ENCODE results near the gene NXN.
"Not testable (repeated sequence)": the region's sequence is repeated elsewhere in the genome, so short reads cannot be mapped to it uniquely, and the experiment has no call there.

NXN gene

DNA sequence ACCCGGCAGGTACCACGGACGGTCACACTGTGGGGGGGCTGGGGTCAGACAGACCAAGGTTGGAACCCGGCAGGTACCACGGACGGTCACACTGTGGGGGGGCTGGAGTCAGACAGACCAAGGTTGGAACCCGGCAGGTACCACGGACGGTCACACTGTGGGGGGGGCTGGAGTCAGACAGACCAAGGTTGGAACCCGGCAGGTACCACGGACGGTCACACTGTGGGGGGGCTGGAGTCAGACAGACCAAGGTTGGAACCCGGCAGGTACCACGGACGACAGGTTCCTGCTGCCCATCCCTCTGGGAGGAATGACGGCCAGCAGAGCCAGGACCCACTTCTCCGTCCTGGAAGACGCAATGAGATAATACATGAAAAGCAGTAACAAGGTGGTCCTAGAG, 27.0 kb downstream of the NXN start:
- not testable (repeated sequence) for DNase-seq

DNA sequence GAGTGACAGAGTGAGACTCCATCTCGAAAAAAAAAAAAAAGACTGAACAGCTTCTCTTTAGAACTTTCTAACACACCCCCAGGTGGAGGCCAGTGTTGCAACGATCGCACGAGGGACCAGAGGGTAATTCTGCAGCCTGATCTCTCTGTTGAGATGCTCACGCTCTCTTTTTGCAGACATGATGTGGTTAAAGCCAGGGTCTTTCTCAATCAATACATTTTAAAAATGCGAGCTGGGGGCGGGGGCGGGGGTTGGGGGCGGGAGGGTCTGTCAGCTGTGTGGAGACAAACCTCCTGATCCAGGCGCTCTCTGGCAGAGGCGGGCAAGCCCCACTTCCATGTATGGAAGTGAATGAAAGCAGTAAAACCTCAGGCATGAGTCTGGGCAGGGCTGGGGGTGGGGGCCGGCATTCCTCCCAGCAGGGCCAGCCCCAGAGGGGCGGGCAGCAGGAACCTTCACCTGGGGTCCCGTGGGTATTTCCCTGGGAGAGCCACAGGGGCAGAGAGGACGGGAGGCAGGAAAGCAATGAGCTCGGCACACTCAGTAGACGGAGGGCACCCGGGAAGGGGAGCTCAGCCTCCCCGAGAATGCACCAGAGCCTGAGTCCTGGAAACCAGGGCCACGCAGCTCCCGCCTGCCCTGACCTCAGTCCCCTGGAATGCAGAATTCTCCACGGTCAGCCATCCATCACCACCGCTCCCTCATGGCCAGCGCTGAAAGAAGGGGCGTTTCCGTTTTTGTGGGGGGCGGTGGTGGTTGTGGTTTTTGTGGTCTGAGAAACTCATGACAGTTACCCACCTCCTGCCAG, 28.0 kb downstream of the NXN start:
- DNase-seq, result no peak

DNA sequence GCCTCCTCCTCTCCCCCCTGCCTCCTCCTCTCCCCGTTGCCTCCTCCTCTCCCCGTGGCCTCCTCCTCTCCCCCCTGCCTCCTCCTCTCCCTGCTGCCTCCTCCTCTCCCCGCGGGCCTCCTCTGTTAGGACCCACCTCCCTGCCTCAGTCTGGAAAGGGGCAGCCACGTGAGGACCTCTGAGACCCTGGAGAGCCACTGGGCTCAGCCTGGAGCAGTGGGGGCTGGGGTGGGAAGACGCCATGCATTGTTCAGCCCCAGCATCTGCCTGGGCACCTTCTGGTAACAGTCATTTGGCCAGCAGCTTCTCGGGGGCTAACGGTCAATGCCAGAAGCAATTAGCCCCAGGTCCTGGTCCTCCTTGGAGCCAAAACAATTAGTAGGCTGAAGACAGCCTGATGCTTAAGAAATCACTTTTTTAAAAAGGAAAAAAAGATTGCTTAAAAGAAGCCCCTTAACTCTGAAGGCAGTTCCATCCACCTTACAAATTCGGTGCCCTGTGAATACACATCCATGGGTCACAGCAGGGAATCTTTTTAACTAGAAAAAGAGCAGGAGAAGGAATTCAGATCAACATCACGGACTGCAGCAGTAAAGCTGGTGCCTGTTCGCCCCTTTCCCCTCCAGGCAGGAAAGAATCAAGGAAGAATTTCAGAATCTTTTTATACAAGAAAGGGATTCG, 29.8 kb downstream of the NXN start:
- DNase-seq, result no peak

DNA sequence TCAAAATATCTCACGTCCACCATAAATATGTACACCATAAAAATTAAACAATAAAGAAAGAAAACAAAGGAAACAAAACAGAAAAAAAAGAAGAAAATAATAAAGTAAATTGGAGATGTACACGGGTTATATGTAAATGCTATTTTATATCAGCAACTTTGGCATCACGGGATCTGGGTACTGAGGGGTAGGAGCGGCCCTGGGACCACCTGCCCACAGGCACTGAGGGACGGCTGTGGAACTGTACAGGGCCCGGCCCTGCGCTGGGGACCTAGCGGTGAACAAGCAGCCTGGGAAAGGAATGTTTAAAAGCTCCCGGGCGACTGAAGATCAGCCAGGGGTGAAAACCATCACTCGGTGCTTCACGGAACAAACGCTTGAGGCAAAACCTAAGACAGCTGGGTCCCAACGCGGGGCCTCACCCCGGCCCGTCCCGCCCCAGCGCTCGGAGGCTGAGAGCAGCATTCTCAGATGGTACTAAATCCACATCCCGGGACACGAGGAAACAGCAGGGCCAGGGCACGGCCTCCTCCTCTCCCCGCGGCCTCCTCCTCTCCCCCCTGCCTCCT, 31.2 kb downstream of the NXN start:
- no peak for DNase-seq

DNA sequence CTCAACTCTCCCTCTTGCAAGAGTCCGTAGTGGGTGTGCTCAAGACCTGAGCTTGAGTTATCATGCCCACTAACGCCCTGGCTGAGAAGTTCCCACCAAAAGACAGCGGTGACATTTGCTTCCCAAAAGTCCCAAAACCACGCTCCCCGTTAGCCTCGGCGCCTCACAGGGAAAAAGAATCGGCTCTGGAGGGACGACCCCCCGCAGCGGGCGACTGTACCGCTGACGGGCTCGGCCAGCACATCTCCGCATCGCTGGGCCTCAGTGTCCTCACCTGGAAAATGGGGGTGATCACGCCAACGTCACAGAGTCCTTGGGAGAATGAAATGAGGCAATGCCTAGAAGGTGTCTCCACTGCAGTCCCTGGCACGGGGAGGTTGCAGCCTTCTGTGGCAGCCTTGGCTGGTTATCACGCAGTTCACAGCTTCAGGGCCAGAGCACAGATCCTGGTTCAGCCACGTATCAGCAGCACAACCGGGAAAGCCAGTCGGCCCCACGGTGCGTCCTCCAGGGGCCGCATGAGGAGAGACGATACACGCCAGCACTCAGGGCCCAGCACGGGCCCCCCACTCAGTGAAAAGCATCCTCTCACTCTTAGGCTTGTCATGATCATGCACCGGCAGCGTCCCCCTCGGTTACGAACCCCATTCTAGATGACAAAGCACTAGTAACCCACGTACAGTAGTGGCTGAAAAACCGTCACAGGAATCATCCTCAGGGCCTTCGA, 32.9 kb downstream of the NXN start:
- DNase-seq, result no peak

DNA sequence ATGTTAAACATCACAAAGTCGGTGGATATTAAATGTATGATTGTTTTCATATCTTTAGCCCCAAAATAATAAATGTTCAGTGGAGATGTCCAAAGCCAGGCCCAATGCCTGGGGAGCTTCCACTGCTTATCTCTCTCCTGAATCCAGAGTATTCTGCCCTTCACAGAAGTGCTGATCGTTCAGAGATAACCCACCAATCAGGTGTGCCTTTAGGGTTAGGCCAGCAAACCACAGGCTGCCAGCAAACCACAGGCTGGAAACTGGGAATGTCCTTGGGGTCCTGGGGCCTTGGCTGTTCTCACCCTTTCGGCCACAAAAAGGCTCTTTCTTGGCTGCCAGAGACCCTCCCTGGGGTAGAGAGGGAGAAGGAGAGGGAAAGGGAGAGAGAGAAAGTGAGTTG, 33.9 kb downstream of the NXN start:
- no peak for DNase-seq

DNA sequence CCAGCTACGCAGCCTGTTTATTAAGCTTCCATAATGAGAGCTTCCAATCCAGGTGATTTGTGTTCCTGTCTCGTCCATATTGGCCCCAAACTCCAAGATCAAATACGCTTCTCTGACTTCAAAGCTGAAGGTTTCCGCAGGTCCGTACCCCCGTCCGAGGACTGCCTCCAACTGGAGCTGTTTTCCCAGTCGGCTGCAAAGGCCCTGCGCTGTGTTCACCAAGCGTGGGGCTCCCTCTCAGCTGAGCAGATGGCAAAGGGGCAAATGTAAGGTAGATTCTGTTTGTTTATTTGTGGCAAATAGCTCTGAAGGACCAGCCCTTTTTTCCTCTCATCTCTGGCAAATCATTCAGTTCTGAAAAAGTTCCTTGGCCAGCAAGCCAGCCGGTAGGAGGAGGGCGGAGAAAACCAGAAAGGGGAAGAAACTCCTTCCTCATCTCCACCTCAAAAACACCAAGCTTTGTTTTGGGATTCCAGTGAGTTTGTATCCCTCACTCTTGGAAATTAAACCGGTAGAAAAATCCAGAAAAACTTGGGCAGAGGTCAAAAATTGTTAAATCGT, 35.2 kb downstream of the NXN start:
- DNase-seq, result no peak

DNA sequence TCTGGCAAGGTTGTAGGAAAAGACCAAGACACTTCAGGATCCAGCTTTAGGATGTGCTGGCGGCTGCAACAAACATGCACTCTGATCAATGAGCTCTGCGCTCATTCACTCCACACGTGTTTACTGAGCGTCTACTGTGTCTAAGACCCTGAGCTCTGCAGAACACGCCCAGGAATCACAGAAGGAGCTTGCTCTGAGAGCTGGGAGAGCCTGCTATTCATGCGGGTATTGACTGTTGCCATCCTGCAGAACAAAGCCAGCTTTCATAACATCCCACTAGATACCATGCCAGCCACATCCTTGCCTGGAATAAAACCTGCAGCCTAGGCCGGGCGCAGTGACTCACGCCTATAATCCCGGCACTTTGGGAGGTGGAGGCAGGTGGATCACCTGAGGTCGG, 44.1 kb downstream of the NXN start:
- DNase-seq, result no peak

DNA sequence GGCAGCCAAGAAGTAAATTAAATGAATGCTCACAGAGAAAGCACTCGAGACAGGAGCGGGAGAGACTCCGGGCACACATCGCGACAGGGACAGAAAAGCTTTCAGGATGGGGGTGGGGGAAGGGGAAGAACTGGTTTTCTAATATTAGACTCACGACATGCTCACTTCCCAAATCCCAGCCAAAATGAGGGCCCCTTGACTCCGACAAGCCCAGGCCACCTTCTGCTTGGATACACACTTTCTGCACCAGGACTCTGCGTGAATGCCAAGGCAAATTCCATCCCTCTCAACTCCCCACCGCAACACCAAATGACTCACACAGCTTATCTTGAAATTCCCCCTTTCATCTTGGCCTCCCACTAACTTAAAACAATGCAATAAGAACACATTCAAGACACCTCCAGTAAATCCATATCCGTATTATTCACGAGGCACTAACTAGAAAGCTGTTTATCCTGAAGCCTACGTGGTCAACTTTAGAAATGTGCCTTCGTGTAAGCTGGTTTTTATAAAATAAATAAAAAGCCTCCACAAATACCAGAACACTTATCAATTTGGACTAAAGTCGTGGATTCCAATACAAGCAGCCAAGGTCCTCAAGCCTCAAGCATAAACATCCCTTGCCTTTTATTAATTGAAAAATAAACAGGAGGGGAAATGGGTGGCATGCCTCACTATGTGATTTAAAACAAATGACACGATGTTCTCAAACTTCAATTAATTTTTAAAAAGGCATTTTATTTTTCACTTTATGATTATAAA, 46.1 kb downstream of the NXN start:
- DNase-seq, result no peak

- no peak for DNase-seq
Measured at GRCh38 chr17:930258-930657, 49.3 kb downstream of the NXN start.

DNA sequence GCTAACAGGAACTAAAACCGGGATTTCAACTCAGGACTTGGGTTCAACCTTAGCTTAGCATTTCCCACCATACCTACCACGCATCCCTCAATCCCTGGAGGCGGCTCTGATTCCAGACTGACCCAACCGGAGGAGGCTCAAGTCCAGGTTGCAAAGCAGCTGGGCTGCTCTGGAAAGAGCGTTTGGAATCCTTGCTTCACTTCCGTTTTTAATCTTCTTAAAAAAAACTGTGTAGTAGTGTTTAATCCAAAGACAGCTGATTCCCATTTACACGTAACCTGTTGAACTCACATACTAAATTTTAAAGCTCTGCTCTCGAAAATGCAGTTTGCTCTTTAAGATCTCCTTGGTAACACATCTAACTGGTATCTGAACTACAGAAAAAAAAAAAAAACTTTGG, 50.0 kb downstream of the NXN start:
- peak; percentile 45 to 78 for DNase-seq

- DNase-seq, result peak; percentile 86 to 88
Measured at GRCh38 chr17:927611-928461, 51.7 kb downstream of the NXN start.

GRCh38 chr17:925817-926216, 53.8 kb downstream of the NXN start:
- no peak for DNase-seq

DNA sequence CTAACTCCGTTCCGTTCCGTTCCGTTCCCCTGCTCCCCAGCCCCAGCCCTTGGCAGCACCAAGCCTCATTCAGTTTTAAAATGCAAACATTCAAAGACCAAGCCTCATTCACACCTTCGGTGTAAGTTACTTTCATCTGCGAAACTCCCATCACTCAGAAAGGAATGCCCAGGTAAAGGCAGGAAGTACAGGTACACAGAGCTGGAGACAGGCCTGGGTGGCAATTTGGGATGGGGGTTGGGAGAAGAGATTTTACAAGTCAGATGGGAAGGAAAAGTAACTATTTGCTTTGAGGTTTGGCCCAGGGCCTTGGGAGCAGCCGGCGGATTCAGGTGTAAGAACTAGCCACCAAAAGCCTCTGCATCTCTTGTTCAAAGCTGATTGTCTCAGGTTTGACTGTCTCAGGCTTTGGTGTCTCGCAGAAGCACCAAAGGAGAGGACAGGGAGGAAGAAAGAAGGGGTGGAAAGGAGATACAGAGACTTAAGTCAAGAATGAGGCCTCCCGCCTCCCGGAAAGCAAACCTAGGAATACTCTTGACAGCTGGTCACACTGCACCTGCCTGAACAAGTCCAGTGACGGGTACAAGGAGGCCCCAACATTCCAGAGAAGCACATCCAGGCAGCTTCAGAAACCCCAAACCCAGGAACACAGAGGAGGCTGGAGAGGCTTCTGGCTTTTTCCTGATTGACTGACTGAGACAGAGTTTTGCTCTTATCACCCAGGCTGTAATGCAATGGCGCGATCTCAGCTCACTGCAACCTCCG, 54.7 kb downstream of the NXN start:
- no peak for DNase-seq

- not testable (repeated sequence) for DNase-seq
Measured at GRCh38 chr17:924306-924705, 55.3 kb downstream of the NXN start.

GRCh38 chr17:923633-924032, 55.9 kb downstream of the NXN start:
- no peak for DNase-seq

GRCh38 chr17:921161-921560, 58.4 kb downstream of the NXN start:
- DNase-seq, result no peak

- DNase-seq, result no peak
Measured at GRCh38 chr17:920190-920589, 59.4 kb downstream of the NXN start.

DNA sequence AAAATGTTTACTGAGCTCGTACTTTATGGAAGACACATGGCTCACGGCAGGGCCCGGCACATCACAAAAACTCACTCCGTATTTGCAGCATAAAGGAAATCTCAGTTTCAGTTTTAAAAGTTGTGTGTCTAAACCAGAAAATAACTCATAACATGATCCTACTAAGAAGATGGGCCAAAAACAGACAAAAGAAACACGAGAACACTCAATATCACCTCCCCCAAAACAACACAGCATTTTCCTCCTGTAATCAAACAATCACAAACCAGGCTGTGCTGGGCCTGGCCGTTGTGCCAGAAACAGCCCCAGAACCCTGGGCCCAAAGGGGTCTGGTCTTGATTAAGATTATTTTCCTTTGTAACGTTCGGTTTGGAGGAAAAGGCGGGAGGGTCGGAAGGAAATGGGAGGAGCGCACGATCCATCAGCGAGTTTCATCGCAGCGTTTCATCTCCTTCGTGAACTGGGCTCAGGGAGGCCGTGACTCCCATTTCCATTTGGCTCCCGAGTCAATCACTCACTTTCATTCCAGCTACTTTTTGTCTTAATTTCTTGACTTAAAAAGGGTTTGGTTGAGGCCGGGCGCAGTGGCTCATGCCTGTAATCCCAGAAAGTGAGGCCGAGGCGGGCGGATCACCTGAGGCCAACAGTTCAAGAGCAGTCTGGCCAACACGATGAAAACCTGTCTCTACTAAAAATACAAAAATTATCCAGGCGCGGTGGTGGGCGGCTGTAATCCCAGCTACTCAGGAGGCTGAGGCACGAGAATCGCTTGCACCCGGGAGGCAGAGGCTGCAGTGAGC, 61.4 kb downstream of the NXN start:
- no peak for DNase-seq

DNA sequence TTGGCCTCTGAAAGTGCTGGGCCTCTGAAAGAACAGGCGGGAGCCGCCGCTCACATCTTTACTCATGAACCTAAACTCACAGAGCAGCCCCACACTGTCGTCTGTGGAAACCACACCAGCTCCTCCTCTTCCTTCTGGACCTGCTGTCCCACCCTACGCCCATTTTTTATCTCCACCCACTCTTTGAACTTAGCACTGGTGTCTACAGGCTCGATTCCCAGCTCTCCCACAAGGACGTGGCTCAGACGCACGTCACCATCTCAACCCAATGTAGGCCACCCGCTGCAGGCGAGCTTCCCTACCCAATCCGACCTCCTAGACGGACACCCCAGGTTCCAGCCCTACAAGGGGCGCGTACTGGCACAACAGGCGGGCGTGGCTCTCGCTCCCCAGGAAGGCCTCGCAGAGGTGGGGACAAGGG, 62.2 kb downstream of the NXN start:
- no peak for DNase-seq
